GM10266 (cell line): ENCODE measurements around the gene BEND5.

Experiments used
- DNase-seq: peaks from one replicate; pipeline ENCODE4 v3.0.0; 2012; ENCODE audit errors: extremely low spot score
- CTCF ChIP-seq: IDR thresholded peaks from 2 replicates; pipeline ENCODE4 v1.5.1; 2012; ENCODE audit warnings: mild to moderate bottlenecking, low read depth; ENCODE audit not compliant: control insufficient read depth, insufficient read depth; ENCODE audit errors: missing control alignments

BEND5 gene

GRCh38 chr1:48726557-48727215 lies 50.0 kb downstream of the BEND5 start:
- DNase-seq, result no peak
- no peak for TF ChIP-seq CTCF

- DNase-seq, result no peak
- no peak for TF ChIP-seq CTCF
These were observed 50.6 kb downstream of the BEND5 start for GRCh38 chr1:48726139-48726538.

- no peak for DNase-seq
- no peak for TF ChIP-seq CTCF
These were observed 51.2 kb downstream of the BEND5 start for GRCh38 chr1:48725341-48726046.

- no peak for DNase-seq
- TF ChIP-seq CTCF, result no peak
These were observed 55.8 kb downstream of the BEND5 start for GRCh38 chr1:48720929-48721328.

GRCh38 chr1:48718705-48719104 lies 58.0 kb downstream of the BEND5 start:
- DNase-seq, result no peak
- no peak for TF ChIP-seq CTCF

GRCh38 chr1:48718116-48718630 lies 58.5 kb downstream of the BEND5 start:
- no peak for DNase-seq
- no peak for TF ChIP-seq CTCF

- no peak for TF ChIP-seq CTCF
- no peak for DNase-seq
These were observed 59.6 kb downstream of the BEND5 start for GRCh38 chr1:48717082-48717481.
